Kidney (tissue), 14 donors: ENCODE data around the gene PIGP. TPM values are rescaled to one million over a fixed set of nuclear protein-coding genes. Genes with fewer than 3 reads are reported as not detected.

ENCODE experiments used
- DNase-seq, 5 donors: peaks; one replicate each; pipeline ENCODE4 v3.0.0-alpha.2; 2013 to 2020
- FAIRE-seq: peaks from 2 replicates; lab custom pipeline; 2012; peaks lifted over from hg19 to GRCh38; lab: Jason Lieb, UNC
- H3K27ac ChIP-seq, 2 donors: one replicate each; pipeline ENCODE4 v1.7.0; 2013; ENCODE audit warnings: low read depth in 2 of 2, low read length in 2 of 2, inconsistent platforms in 1 of 2
- H3K27me3 ChIP-seq: one replicate; pipeline ENCODE4 v1.7.1; 2013; ENCODE audit warnings: low read length, inconsistent platforms; ENCODE audit not compliant: control insufficient read depth, insufficient read depth
- H3K36me3 ChIP-seq, 3 donors: one replicate each; pipeline versions ENCODE4 v1.7.0 to v1.7.1; 2013; ENCODE audit warnings: low read length in 3 of 3, control low read depth in 1 of 3, inconsistent platforms in 1 of 3; ENCODE audit not compliant: insufficient read depth in 3 of 3, control insufficient read depth in 2 of 3
- H3K4me1 ChIP-seq, 3 donors: one replicate each; pipeline versions ENCODE4 v1.7.0 to v1.7.1; 2013; ENCODE audit warnings: low read length in 3 of 3, inconsistent platforms in 1 of 3, low read depth in 1 of 3; ENCODE audit not compliant: control insufficient read depth in 2 of 3, insufficient read depth in 2 of 3
- H3K4me3 ChIP-seq, 3 donors: one replicate each; pipeline versions ENCODE4 v1.7.0 to v1.8.1; 2013; ENCODE audit warnings: low read length in 3 of 3, control low read depth in 1 of 3, inconsistent platforms in 1 of 3
- H3K9ac ChIP-seq, 3 donors: one replicate each; pipeline versions ENCODE4 v1.7.0 to v1.7.1; 2013; ENCODE audit warnings: low read length in 3 of 3, control low read depth in 1 of 3, inconsistent platforms in 1 of 3
- H3K9me3 ChIP-seq, 3 donors: one replicate each; pipeline versions ENCODE4 v1.7.0 to v1.7.1; 2013; ENCODE audit warnings: low read length in 3 of 3, control low read depth in 1 of 3, inconsistent platforms in 1 of 3; ENCODE audit not compliant: control insufficient read depth in 2 of 3, insufficient read depth in 1 of 3
- CTCF ChIP-seq: IDR thresholded peaks from 3 replicates; pipeline ENCODE4 v1.5.1; 2012; ENCODE audit warnings: mild to moderate bottlenecking, moderate library complexity, borderline replicate concordance; ENCODE audit not compliant: insufficient read depth; ENCODE audit errors: extremely low read depth
- intact Hi-C: fragments of 100-400 bp; cut with DNase I; formaldehyde crosslinking; loops from one replicate; pipeline ENCODE4 v1.11.1; 2022
- polyA plus RNA-seq: library from polyadenylated mRNA; stranded (reverse); fragments of 350-450 nt; fragmentation: Illumina TruSeq; extraction: RNeasy Lipid Tissue Mini Kit (QIAGEN cat#74804); gene quantifications from one replicate; pipeline ENCODE4 v1.2.3, GENCODE V29; 2014; ENCODE audit warnings: low read depth, low replicate concordance; ENCODE audit not compliant: insufficient read depth
- total RNA-seq: library from RNA; stranded (reverse); fragmentation: NEBNext Ultra II Directional; extraction: Animal tissue kit (Norgen Biotek cat#: 25700); gene quantifications from one replicate; pipeline ENCODE4 v1.2.1, GENCODE V29; 2021
- donor health status: control.
- donor health status: control.
- donor health status: control.
- donor health status: control.
- donor health status: control.
- donor health status: DM: yes; HTN: yes; CAD: no.
- donor health status: Normal renal cell carcinoma (clear cell type).

PIGP gene
- total and polyA plus RNA-seq, 2 donors from 2014 or later, result 23.7 to 49.2 TPM

- H3K4me1 ChIP-seq, result no peaks in the 10 kb centered on the region
- H3K36me3 ChIP-seq, result no peaks in the 10 kb centered on the region
- no peak overlapping the region for H3K27ac ChIP-seq
- FAIRE-seq, result no peak
- intact Hi-C loops, result no loop called here
- H3K9me3 ChIP-seq, result no peaks in the 10 kb centered on the region
- H3K27me3 ChIP-seq, result no peaks in the 10 kb centered on the region
- no peak overlapping the region for H3K9ac ChIP-seq
- no peak for TF ChIP-seq CTCF
- no peak for DNase-seq
- H3K4me3 ChIP-seq, result no peak overlapping the region
Observed at GRCh38 chr21:37045149-37045548, 27.7 kb downstream of the PIGP start.

GRCh38 chr21:37044643-37045042 lies 28.2 kb downstream of the PIGP start:
- Histone ChIP-seq H3K4me3 (no peak overlapping the region), H3K27ac (no peak overlapping the region), H3K36me3 (no peaks in the 10 kb centered on the region), H3K9me3 (no peaks in the 10 kb centered on the region), H3K4me1 (no peaks in the 10 kb centered on the region), H3K9ac (no peak overlapping the region), H3K27me3 (no peaks in the 10 kb centered on the region)
- no peak for TF ChIP-seq CTCF
- FAIRE-seq (no peak), DNase-seq (no peak)
- intact Hi-C loops, result no loop called here

DNA sequence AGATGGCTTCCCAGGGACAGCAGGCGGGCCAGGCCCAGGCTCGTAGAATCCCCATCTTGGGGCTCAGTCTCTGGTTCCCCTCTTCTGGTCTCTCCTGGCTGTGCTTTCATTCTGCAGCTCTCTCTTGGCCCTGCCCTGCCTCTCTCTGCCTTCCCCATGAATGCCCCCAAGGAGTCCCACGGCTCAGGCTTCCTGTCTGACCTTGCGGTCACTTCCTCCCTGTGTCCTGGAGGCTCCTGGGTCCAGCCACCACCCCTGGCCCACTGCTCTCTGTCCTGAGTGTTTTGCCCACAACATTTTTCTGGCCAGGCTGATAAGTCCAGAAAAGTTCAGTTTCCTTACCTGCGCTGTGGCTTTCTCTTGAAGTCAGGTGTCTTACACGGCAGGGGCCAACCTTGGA lies 29.1 kb downstream of the PIGP start:
- no peaks in the 10 kb centered on the region for H3K9me3 ChIP-seq
- no peaks in the 10 kb centered on the region for H3K27me3 ChIP-seq
- DNase-seq (no peak), FAIRE-seq (no peak)
- H3K4me3 ChIP-seq, result no peak overlapping the region
- no peaks in the 10 kb centered on the region for H3K4me1 ChIP-seq
- H3K9ac ChIP-seq, result no peak overlapping the region
- intact Hi-C loops, result no loop called here
- no peaks in the 10 kb centered on the region for H3K36me3 ChIP-seq
- TF ChIP-seq CTCF, result no peak
- no peak overlapping the region for H3K27ac ChIP-seq

DNA sequence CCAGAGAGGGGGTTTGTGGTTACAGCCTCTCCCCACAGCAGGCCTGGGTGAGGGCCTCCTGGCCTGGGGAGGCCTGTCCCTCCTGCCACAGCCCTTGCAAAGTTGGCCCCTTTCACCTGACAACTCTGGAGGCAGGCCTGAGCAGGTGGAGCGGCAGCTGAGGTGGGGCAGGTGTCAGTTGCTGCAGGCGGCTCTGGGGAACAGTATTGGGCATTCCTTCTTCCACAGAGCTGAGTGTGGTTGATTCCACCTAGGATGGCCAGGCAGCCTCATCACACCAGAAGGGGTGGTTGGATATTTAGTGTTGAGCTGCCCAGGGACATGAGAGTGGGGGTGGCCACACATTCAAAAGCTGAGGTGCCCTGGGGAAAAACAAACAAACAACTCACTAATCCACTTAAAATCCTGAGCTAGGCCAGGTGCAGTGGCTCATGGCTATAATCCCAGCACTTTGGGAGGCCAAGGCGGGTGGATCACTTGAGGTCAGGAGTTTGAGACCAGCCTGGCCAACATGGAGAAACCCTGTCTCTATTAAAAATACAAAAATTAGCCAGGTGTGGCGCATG lies 31.1 kb downstream of the PIGP start:
- DNase-seq, result no peak
- no peak overlapping the region for H3K9ac ChIP-seq
- no peak for TF ChIP-seq CTCF
- FAIRE-seq, result no peak
- H3K4me1 ChIP-seq, result no peaks in the 10 kb centered on the region
- H3K36me3 ChIP-seq, result no peaks in the 10 kb centered on the region
- intact Hi-C loops, result no loop called here
- no peaks in the 10 kb centered on the region for H3K9me3 ChIP-seq
- H3K27ac ChIP-seq, result no peak overlapping the region
- H3K4me3 ChIP-seq, result no peak overlapping the region
- no peaks in the 10 kb centered on the region for H3K27me3 ChIP-seq
